ENCODE results near the gene PAFAH2. TPM values are rescaled to one million over a fixed set of nuclear protein-coding genes. Genes with fewer than 3 reads are reported as not detected.

PAFAH2 gene
- total and polyA plus RNA-seq, 2 of the 13 experiments (the other 11 are each of a cell fraction or from before 2014, with no cell fraction given) = 6.9 to 9.4 TPM

DNA sequence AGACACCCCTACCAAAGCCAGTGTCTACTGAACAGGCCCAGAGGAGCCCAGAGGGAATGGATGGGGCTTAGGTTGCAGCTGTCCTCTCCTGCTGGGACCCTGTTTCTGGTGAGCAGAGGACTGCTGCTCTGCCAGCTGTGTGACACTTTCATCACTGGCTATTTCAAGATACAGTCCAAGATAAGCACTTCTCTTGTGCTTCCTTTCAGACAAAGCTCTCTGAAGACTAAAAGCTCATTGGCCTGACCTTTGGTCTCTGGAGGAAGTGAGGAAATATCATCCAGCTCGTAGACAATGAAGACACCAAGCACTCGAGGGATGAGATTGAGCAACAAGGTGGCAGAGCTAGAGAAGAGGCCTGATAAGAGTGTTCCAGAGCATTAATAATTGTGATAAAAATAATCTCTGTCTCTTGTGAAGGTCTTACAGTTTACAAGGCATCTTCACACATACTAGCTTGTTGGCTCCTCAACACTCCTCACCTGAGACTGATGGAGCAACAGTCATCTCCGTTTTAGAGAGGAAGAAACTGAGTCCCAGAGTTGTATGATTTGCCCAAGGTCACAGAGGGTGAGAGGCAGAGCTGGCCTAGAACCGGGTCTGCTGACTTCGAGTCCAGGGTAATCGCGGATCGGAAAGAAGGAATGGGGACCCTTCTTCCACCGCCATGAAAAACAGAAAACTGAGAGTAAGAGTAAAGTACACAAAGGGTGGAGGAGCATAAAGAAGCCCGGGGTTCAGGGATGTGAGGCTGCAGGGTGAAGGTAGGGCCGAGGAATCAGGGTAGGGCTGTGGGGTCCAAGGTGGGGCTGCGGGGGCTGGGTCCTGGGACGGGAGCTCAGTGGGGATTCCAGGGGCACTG lies 666 bp downstream of the PAFAH2 start (continued):
- TF ChIP-seq CENPX (CRISPR knock-in tag; IDR thresholded peaks at IDR 0.05) = no peak
- no peak for TF ChIP-seq PHB2 (IDR thresholded peaks at IDR 0.05; ENCODE audit: partially characterized antibody)
- no peak for TF ChIP-seq ONECUT2 (CRISPR knock-in tag; IDR thresholded peaks at IDR 0.05)
- TF ChIP-seq, protein P1, sequence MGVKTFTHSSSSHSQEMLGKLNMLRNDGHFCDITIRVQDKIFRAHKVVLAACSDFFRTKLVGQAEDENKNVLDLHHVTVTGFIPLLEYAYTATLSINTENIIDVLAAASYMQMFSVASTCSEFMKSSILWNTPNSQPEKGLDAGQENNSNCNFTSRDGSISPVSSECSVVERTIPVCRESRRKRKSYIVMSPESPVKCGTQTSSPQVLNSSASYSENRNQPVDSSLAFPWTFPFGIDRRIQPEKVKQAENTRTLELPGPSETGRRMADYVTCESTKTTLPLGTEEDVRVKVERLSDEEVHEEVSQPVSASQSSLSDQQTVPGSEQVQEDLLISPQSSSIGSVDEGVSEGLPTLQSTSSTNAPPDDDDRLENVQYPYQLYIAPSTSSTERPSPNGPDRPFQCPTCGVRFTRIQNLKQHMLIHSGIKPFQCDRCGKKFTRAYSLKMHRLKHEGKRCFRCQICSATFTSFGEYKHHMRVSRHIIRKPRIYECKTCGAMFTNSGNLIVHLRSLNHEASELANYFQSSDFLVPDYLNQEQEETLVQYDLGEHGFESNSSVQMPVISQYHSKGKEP (CRISPR knock-in tag; IDR thresholded peaks at IDR 0.05) = no peak
- no peak for TF ChIP-seq TOE1 (CRISPR knock-in tag; IDR thresholded peaks at IDR 0.05)
- TF ChIP-seq AHR (CRISPR knock-in tag; IDR thresholded peaks at IDR 0.05) = no peak
- TF ChIP-seq SRF (IDR thresholded peaks at IDR 0.05; ENCODE audit: low read depth, low read length) = no peak
- no peak for TF ChIP-seq NFE2L2 (IDR thresholded peaks at IDR 0.05; ENCODE audit: low read length)
- TF ChIP-seq ZNF788 (CRISPR knock-in tag; IDR thresholded peaks at IDR 0.05; ENCODE audit: borderline replicate concordance) = no peak
- TF ChIP-seq KLF12 (CRISPR knock-in tag; IDR thresholded peaks at IDR 0.05; ENCODE audit: borderline replicate concordance) = no peak
- TF ChIP-seq TP53 (CRISPR knock-in tag; conservative IDR thresholded peaks at IDR 0.05) = no peak
- TF ChIP-seq, protein P2, sequence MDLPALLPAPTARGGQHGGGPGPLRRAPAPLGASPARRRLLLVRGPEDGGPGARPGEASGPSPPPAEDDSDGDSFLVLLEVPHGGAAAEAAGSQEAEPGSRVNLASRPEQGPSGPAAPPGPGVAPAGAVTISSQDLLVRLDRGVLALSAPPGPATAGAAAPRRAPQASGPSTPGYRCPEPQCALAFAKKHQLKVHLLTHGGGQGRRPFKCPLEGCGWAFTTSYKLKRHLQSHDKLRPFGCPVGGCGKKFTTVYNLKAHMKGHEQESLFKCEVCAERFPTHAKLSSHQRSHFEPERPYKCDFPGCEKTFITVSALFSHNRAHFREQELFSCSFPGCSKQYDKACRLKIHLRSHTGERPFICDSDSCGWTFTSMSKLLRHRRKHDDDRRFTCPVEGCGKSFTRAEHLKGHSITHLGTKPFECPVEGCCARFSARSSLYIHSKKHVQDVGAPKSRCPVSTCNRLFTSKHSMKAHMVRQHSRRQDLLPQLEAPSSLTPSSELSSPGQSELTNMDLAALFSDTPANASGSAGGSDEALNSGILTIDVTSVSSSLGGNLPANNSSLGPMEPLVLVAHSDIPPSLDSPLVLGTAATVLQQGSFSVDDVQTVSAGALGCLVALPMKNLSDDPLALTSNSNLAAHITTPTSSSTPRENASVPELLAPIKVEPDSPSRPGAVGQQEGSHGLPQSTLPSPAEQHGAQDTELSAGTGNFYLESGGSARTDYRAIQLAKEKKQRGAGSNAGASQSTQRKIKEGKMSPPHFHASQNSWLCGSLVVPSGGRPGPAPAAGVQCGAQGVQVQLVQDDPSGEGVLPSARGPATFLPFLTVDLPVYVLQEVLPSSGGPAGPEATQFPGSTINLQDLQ (CRISPR knock-in tag; IDR thresholded peaks at IDR 0.05) = no peak
- TF ChIP-seq ZNF557 (CRISPR knock-in tag; IDR thresholded peaks at IDR 0.05) = no peak
- peak; percentile 39; the same call in 1 of the 2 replicates for TF ChIP-seq ZNF317 (CRISPR knock-in tag; IDR thresholded peaks at IDR 0.05)
- TF ChIP-seq TBL1XR1 (IDR thresholded peaks at IDR 0.05; ENCODE audit: borderline replicate concordance, low read length, partially characterized antibody) = no peak
- TF ChIP-seq, protein P3, sequence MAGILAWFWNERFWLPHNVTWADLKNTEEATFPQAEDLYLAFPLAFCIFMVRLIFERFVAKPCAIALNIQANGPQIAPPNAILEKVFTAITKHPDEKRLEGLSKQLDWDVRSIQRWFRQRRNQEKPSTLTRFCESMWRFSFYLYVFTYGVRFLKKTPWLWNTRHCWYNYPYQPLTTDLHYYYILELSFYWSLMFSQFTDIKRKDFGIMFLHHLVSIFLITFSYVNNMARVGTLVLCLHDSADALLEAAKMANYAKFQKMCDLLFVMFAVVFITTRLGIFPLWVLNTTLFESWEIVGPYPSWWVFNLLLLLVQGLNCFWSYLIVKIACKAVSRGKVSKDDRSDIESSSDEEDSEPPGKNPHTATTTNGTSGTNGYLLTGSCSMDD (CRISPR knock-in tag; IDR thresholded peaks at IDR 0.05) = no peak
- TF ChIP-seq ZNF282 (IDR thresholded peaks at IDR 0.05; ENCODE audit: partially characterized antibody) = no peak
- TF ChIP-seq, protein P4, sequence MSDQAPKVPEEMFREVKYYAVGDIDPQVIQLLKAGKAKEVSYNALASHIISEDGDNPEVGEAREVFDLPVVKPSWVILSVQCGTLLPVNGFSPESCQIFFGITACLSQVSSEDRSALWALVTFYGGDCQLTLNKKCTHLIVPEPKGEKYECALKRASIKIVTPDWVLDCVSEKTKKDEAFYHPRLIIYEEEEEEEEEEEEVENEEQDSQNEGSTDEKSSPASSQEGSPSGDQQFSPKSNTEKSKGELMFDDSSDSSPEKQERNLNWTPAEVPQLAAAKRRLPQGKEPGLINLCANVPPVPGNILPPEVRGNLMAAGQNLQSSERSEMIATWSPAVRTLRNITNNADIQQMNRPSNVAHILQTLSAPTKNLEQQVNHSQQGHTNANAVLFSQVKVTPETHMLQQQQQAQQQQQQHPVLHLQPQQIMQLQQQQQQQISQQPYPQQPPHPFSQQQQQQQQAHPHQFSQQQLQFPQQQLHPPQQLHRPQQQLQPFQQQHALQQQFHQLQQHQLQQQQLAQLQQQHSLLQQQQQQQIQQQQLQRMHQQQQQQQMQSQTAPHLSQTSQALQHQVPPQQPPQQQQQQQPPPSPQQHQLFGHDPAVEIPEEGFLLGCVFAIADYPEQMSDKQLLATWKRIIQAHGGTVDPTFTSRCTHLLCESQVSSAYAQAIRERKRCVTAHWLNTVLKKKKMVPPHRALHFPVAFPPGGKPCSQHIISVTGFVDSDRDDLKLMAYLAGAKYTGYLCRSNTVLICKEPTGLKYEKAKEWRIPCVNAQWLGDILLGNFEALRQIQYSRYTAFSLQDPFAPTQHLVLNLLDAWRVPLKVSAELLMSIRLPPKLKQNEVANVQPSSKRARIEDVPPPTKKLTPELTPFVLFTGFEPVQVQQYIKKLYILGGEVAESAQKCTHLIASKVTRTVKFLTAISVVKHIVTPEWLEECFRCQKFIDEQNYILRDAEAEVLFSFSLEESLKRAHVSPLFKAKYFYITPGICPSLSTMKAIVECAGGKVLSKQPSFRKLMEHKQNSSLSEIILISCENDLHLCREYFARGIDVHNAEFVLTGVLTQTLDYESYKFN (CRISPR knock-in tag; conservative IDR thresholded peaks at IDR 0.05) = peak; percentile 78
- TF ChIP-seq JUNB (CRISPR knock-in tag; IDR thresholded peaks at IDR 0.05; ENCODE audit: borderline replicate concordance) = peak; percentile 14; the same call in 1 of the 2 replicates
- TF ChIP-seq ZMYM4 (CRISPR knock-in tag; IDR thresholded peaks at IDR 0.05) = no peak
- TF ChIP-seq ARHGAP35 (CRISPR knock-in tag; IDR thresholded peaks at IDR 0.05; ENCODE audit: borderline replicate concordance) = no peak
